ENCODE data around the gene SLIT3.

- TF ChIP-seq ZNF274 (IDR thresholded peaks at IDR 0.05; ENCODE audit: low read depth, low read length) (no peak), CTCF (IDR thresholded peaks at IDR 0.05 in 2 of 3, conservative IDR thresholded peaks at IDR 0.05 in 1 of 3; ENCODE audit: borderline replicate concordance in 1 of 3, insufficient read depth in 1 of 3, low read depth in 2 of 3, low read length in 2 of 3) (no peak), ATF3 (IDR thresholded peaks at IDR 0.05) (no peak), EZH2phosphoT487 (IDR thresholded peaks at IDR 0.05; ENCODE audit: borderline replicate concordance) (no peak), RAD21 (IDR thresholded peaks at IDR 0.05; ENCODE audit: low read depth) (no peak), POLR2A (IDR thresholded peaks at IDR 0.05; ENCODE audit: borderline replicate concordance, extremely low read depth, insufficient read depth, insufficient read length) (no peak), EZH2 (IDR thresholded peaks at IDR 0.05) (no peak), POLR2AphosphoS5 (IDR thresholded peaks at IDR 0.05; ENCODE audit: low read depth, low read length) (no peak), ZBTB33 (IDR thresholded peaks at IDR 0.05; ENCODE audit: extremely low read depth, insufficient replicate concordance, low read length) (no peak)
Observed at GRCh38 chr5:168613396-168613795, 687.5 kb downstream of the SLIT3 start.

Data from HCT116 (cell line).